ENCODE measurements around the gene PRDX5.

DNA sequence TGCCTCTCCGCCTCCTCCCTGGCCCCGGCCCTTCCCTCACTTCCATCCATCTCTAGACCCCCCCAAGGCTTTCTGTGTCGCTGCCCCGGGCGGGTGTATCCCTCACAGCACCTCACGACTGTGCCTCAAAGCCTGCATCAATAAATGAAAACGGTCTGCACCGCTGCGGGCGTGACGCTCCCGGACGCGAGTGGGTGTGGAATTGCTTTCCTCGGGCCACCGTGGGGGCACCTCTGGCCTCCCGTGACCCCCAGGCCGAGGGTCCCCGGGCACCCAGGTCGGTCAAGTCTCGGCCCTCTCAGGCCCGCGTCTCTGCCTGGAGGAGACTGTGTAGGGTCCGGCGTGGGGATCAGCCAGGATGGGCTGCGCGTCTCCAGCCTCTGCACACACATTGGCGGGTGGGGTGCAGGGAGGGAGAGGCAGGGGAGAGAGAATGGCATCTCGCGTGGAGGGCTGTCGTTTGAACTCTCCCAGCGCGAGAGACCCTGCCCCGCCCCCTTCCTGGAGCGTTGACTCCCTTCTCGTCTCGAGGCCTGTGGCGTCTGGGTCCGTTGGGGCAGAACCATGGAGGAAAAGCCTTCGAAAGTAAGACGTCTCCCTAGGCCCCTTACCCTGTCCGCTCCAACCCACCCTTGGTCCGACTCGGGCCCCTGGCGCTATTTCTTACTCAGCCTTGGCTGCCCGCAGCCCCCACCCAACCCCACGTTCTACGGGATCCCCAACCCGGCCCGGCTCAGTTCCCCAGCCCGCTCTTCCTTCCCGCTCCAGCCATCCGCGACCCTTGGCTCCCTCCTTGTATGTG, 17.9 kb upstream of the PRDX5 start, which contains the start of gene CATSPERZ:
- no peak for TF ChIP-seq CTCF (conservative IDR thresholded peaks at IDR 0.05; ENCODE audit: low read depth in 2 of 2)
- no peak for TF ChIP-seq POLR2AphosphoS5 (IDR thresholded peaks at IDR 0.05; ENCODE audit: low read depth)
